ENCODE results near the gene GOLGA8R.
"Not testable (repeated sequence)": the region's sequence is repeated elsewhere in the genome, so short reads cannot be mapped to it uniquely, and the experiment has no call there.

Gene GOLGA8R

GRCh38 chr15:30360990-30361389 is 53.1 kb downstream of the GOLGA8R start:
- DNase-seq (ENCODE audit: low read depth); H3K4me3 ChIP-seq (ENCODE audit: low read length): not testable (repeated sequence)

GRCh38 chr15:30355043-30355442 is 59.0 kb downstream of the GOLGA8R start:
- DNase-seq (ENCODE audit: low read depth); H3K4me3 ChIP-seq (ENCODE audit: low read length): not testable (repeated sequence)

Data from AG10803 (cell line).